Ureter (tissue), 1 donor: ENCODE measurements around the gene TOX4. TPM values are rescaled to one million over a fixed set of nuclear protein-coding genes. Genes with fewer than 3 reads are reported as not detected.
"Not testable (repeated sequence)": the region's sequence is repeated elsewhere in the genome, so short reads cannot be mapped to it uniquely, and the experiment has no call there.

ENCODE experiments used
- DNase-seq: peaks from one replicate; pipeline ENCODE4 v3.0.0-alpha.2; 2020; ENCODE audit warnings: low spot score
- total RNA-seq: library from RNA; stranded (reverse); gene quantifications from one replicate; pipeline ENCODE4 v1.2.4, GENCODE V29; 2023
- donor health status: DM: yes; HTN: yes; CAD: no.

Gene TOX4
- total RNA-seq = 77.7 TPM

DNA sequence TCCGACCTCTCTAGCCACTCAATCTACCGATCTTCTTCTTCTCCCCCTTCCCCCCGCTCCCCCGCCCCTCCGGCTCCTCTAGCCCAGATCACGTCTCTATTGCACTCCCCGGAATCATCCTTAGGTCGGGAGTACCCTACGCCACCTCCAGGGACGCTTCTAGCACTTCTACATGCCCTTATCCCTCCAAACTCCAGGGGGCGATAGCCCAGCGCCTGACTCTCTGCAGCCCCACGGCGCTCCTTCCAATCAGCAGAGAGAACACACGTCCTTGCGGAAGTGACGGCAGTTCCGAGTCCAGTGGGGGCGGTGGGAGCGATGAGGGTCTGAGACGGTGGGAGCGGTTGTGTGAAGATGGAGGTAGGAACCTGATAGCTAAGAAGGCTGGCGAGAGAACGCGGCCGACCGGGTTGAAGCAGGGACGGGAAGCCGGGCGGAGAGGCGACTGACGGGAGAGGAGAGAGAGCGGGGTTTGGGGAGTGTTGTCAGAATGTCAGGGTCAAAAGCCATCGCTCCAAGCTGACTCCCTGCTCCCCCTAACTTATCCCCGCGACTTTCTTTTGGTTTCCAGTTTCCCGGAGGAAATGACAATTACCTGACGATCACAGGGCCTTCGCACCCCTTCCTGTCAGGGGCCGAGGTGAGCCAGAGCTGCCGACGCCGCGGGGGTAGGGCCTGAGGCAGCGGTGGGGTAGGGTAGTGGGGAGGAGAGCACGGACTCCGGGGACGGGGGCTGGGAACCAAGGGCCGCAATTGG is at the start of gene TOX4, which contains the start of gene RAB2B:
Gene TOX4, plus strand, starts transcription at position 271 of the 757 bp plus-strand sequence. Its CDS starts 84 bp downstream, at position 355.
Gene RAB2B, minus strand, starts transcription at position 35 of the 757 bp plus-strand sequence. CDS start 87 bp downstream, outside the sequence.
- peak; percentile 97 for DNase-seq

DNA sequence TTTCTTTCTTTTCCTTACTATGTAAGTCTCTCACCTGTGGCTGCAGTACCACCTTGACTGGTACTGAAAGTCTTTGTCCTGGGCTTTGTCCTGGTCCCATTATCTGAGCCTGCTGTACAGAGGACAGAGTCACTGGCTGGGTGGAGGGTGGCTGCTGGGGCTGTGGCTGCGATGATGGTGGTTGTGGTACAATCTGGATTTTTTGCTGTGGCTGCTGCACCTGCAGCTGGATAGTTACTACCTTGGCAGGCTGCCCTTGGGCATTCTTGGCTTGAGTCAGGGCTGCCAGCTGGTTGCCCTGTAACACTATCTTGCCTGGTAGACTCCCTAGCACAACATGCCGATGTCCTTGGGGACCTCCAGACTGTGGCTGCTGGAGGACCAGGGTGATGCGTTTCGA is 48.1 kb upstream of the TOX4 start:
- no peak for DNase-seq

DNA sequence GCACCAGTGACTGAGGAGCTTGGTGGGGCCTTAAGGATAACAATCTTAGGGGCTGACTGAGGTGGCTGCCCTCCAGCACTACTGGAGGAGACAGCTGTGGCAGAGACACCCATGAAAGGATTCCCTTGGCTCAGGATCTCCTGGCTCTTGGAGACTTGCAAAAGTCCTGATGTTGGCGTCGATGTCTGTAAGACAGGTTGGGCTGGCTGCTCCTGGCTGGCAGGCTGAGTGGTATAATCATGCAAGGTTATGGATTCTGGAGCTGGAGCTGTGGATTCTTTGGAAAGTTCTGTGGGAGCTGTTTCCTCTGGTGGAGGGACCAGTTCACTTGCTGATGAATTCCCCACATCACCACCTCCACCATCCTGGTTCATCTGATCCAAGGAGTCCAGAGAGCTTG is 45.9 kb upstream of the TOX4 start:
- no peak for DNase-seq

DNA sequence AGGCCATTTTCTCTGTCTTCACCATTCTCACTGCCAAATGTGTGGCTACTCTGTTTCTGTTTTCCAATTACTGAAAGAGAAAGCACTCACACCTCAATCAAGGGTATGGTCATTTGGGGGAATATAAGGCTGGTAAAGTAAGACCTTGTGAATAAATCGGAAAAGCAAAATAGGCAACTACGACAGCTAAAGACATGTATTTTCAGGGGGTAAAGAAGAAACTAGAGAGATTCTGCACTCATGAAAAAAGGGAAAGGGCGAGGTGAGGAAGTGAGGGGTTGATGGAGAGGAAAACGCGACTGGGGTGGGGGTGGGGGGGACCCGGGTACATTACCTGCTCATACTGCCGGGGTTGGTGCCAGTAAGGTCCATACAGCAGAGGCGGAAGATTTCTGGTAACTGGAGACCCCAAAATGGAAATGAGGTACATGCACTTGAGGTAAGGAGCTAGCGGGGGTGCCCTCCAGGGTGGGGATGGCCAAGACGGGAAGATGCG is 40.4 kb upstream of the TOX4 start:
- no peak for DNase-seq

DNA sequence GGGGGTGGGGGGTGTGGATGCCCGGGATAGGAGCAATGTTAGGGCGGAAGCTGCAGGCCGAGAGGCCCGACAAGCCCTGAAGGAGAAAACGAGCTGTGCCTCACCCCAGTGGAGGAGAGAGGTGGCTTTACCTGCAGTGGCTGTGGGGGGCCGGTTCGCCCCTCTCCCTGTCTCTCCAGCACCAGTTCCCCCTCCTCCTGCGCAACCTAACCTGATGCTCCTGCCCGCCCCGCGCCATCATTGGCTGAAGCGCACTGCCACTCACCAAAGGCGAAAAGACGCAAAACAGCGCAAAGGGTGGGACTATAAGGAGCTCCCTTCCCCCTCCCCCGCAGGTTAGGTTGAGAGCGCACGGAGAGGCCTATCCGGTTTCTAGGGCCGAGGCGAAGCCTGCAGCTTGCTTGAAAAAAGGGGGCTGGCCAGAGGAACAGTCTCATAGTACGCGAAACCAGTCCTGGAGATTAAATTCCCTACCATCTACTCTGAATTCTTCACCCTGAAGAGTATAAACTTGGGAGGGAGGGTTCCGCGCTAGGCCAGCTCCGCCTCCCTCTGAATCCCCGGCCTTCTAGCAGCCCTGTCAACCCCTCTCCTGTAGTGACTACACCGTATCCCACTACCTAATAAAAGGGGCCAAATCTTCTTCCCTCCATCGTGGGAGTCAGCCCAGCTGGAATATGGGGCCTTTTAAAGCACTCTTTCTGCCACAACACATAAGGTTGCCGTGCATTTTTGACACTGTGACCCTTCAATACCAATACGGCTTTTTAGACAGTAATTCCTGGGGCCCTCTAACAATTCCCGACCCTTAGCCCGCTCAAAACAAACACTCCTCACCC is 39.7 kb upstream of the TOX4 start:
- DNase-seq = peak; percentile 98

DNA sequence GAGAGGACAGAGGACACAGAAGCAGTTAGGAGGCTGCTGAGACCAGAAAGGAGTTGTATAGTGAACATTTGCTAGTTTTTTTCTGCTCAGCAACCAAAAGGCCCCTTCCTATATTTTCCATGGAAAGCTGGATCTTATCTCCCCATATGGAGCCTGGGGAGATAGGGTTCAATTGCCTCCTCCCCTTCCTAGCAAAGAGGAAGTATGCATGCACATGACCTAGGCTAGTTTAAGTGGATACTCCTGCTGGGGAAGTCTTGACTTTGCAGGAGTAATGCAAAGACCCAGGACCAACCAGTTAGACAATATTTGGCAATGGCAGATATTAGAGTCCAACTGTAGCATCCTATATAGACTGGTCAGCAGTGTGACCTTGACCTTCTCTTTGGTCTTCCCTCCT is 36.1 kb upstream of the TOX4 start:
- no peak for DNase-seq

DNA sequence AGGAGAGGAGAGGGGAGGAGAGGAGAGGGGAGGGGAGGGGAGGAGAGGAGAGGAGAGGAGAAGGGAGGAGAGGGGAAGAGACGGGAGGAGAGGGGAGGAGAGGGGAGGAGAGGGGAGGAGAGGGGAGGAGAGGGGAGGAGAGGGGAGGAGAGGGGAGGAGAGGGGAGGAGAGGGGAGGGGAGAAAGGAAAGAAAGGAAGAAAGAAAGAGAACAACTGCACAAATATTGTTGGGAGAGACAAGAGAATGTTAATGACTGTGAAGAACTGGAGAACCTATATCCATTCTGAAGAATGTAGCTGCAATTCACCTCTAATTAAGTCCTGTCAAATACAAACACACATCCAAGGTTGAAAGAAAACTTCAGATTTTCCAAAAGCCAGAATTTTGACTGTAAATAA is 34.3 kb upstream of the TOX4 start:
- not testable (repeated sequence) for DNase-seq

DNA sequence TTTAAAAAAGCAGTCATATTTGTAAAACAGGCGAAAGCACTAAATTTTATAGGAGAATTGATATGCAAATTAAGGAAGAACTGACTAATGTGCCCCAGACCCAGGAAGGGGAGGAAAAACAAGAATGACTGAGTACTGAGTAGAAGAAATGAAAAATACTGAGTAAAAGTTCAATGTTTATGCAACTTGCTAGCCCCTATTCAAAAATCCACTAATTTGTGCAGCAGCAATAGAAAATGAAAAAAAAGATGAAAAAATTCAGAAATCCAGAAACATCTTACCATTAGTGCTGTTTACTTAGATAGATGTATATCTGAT is 27.1 kb upstream of the TOX4 start:
- DNase-seq = no peak

DNA sequence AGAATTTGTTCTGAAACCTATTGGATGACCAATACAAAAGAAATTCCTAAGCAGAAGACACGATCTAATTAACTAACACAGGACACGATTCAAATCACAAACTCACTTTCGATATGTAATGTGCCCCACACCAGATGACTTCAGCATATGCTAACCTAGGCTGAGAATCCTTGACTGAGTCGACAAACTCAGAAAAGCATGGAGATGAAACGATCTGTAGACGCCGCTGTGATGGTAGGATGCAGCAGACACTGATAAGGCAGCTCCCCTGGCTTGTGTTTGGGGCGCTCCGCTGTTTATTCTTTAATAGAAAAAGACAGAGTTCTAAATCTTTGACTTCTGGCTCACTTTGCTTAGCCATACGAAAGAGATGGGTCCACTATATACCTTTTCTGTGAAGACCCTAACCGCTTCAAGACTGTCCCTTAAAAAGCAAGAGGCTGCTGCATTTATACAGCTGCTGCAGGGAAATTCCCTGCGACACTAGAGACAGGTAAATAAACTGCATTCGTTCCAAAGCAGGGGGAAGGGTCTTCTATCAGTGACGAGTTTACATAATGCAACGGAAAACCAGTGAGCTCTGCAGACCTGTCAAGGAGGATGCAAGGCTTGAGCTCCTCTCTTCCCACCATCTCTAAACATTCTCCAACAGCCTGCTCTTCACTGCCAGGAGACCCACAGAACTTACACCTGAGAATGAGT is 22.0 kb upstream of the TOX4 start:
- no peak for DNase-seq

DNA sequence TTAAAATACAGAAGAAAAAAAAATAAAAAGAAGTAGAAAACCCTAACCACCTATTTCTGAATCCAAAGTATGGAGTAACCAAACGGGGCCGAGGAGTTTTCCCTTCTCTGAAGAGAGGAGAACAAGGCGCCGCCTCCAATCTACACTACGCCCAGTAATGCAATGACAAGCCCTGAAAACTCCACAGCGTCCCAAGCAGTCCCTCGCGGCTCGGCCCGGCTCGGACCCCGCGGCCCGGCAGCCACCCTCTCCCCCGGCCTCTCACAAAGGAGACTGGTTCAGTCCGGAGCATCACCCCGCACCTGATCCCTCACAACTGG is 21.4 kb upstream of the TOX4 start:
- DNase-seq = no peak

DNA sequence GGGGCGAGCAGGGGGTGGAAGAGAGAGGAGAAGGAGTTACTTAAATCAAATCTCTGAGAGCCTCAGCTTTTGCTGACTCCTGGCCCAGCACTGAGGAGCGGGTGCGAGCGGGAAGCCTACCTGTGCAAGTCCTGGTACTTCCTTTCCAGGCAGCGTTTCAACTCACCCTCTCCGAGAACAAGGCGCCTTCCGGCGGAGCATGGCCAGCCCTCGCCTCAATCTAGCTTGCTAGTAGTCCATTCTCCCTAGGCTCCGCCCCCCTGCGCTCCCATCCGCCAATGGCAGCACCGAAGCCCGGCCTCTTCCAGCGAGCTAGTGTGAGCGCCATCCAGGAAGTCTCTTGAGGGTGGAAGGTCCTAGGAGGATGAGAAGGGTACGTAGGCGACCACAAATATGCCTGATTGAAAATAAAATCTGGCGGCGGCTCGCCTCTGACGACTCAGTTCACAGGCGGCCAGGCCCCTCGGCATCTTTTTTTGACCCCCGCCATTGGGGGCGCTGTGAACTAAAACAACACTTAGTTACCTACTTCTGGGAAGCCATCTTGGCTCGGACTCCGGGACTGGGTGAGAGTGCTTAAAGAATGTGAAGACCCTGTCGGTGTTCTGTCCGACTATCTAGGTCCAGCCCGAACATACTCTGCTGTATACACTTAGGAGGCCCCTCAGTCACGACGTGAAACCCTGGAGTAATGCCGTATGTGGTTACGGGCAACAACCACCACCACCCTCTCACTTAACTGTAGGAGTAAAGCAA is 20.9 kb upstream of the TOX4 start, which contains the start of gene CHD8:
Gene CHD8, minus strand, starts transcription at position 212 of the 756 bp plus-strand sequence. CDS start 24,480 bp downstream, outside the sequence.
- DNase-seq = peak; percentile 99

DNA sequence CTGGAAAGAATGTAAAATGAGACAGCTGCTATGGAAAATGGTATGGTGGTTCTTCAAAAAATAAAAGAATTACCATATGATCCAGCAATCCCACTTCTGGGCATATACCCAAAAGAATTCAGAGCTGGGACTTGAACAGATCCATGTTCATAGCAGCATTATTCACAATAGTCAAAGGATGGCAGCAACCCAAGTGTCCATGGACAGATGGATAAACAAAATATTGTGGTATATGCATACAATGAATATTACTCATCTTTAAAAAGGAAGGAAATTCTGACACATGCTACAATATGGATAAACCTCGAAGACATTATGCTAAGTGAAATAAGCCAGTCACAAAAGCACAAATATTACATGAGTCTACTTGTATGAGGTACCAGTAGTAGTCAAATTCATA is 9.4 kb upstream of the TOX4 start:
- no peak for DNase-seq

DNA sequence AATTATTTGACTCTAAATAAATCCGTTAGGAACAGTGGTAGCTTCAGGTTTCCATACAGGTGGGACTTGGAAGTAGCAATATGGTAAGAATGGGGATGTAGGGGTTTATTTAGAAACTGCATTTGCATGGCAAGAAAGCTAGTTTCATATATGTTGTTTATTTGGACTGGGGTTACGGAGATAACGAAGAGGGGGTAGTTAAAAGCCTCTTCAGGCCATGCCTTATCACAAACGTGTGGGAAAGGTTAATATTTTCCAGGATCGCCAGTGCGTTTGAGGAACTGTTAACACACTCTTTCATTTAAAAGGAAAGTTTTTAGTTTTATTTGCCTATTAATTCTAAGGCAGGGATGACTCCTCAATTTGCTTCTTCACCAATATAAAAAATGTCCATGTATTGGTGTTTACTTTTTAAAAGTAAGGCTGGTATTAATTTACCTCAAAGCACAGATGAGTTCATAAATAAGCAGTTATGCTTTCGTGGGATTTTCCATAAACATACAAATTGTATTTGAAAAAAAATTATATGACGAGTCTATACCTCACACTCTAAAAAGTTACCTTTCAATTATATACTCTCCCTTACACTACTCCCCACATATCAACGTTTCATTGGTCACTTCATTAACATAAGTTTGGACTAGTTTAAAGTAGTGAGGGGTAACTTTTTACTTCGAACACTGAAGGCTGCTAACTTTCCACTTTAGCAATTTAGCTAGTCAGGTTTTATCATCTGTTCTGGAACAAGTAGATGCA is 1.1 kb upstream of the TOX4 start:
- DNase-seq = no peak

DNA sequence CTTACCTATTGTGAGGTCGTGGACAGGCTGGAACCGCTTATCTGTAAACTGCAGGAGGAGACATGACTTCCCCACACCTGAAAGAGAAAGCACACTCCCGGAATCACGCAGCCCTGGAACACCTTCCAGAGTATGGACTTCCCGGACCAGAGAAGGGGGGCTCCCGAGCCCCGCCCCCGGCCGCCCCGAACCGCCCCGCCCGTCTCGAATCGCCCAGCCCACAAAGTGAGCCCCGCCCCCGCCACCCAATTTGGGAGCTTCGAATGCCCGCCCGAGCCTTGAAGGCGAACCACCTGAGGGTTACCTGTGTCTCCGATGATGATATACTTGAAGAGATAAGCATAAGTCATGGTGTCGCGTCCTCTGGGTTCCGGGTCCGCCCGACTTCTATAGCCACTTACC is 471 bp upstream of the TOX4 start:
- DNase-seq = peak; percentile 89

DNA sequence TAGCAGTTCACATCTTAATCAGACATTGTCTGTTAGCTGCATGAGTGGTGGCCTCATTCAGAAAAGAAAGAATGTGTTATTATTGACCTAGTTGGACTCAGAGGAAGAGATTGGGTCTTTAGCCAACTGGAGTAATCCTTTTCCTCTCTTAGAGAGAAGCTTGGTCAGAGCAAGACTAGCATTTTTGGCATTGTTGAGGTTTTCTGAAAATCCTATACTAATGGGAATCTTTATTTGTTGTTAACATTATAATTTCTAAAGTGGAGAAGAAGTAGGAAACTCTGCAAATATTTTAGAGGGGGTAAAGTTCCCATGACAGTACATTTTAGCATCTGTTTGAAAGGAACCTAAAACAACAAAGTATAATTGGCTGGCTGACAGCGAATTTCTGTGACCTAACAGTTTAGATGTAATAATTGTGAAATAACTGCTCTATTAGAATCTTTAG is 9.7 kb downstream of the TOX4 start:
- no peak for DNase-seq

DNA sequence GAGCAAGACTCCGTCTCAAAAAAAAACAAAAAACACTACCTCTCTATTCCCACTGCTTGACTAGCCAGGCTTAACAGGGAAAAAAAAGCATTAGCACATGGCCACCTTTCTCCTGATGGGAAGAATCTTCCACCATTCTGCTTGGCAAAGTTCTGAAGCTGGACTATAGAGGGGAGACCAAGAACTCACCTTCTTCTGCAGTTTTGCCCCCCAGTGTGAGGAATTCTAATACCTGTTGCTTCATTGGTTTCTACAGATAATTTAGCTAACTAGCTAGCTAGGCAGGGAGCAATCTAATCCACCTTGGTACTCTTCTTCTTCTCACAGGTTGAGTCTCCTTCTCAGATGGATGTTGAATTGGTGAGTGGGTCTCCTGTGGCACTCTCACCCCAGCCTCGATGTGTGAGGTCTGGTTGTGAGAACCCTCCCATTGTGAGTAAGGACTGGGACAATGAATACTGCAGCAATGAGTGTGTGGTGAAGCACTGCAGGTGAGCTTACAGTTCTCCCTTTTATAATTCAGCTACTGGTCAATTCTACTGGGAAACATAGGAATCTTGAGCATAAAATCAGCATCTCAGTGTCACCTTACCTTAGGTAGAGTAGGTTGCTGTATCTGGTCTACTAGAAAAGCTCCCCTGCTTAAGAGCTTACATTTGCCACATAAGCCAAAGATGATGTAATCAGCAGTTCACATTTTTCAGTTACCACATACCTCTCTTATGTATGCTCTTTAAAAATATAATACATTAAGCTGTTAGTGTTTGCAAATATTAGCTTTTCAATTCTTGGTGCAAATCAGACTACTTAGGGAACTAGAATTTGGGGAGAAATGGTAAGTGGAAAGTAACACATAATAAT is 18.1 kb downstream of the TOX4 start:
- DNase-seq = no peak

DNA sequence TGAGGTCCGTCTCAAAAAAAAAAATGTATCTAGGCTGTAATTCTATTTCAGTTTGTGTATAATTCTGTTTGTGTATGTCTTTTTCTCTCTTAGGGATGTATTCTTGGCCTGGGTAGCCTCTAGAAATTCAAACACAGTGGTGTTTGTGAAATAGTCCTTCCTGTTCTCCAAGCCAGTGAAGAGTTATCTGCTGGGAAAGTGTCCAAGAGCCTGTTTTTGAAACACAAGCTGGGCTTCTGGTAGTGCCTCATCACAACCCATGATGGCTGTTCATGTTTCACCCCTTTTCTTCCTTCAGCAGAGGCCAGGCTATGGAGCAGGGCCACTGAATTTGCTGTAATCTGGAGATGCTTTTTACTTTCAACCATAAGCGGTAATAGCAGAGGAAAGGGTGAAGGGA is 19.5 kb downstream of the TOX4 start:
- DNase-seq = no peak

DNA sequence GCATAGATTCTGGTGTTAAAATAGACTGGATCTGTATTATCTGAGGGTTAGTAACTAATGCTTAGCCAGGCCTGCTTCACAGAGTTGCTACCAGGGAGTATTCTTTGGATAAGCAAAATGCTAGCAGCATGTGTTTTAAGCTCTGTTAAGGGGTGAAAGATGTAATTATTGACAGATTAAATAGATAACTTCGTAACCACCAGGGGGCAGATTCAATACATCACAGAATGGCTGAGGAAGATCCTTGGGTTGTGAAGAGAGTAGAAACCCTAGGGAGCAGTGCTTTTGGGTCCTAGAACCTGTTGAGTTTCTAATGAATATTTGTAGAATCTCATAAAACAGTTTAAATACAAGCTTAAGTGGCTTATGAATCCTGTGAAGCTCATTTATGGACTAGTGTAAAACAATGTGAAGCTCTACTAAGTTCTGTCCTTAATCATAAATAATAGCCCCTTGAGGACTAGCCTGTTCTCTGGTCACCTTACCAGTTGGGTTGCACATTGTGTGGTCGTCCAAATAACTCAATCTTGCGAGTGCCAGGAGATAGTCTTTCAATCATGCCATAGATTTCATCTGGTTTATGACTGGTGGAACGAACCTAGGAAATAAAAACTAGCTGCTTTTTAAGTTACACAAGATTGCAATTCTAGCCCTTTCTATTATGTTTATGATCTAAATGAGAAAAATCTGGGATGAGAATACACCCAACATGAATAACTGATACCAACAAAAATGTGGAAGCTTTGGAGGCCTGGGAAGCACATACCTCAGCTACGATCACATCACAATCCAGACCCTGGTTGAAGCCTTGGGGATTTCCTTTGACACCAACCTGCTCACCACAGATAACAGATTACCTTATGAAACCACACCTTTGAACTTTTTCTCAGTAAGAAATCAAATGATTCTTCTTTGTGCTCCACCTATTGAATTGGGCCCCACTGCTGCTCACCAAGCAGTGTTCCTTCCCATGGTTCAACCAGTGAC is 21.8 kb downstream of the TOX4 start:
- DNase-seq = no peak

DNA sequence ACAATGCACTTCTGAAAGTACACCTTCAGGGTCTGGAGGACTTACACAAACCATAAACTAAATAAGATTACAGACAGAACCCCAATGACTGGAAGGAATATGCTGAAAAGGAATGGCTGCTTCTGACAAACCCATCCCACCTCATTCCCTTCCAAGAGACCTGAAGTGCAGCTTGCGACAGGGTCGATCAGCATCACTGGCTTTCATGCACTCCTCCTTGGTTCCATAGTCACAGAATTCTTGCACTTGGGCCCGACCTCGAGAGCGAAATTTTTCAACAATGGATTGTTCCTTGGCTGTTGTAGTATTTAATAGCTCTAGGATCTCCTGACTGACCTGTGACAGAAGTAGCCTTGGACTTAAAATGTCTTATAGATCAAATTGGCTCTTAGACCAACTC is 24.6 kb downstream of the TOX4 start:
- no peak for DNase-seq
